GM06990 (cell line): ENCODE data around the gene ARPP19.

Experiments used
- DNase-seq: peaks from one replicate; pipeline ENCODE4 v3.0.0-alpha.2; 2011; ENCODE audit not compliant: insufficient read length; ENCODE audit errors: extremely low read depth
- H3K27me3 ChIP-seq: replicated peaks from 2 replicates; pipeline ENCODE4 v1.6.0; 2011; ENCODE audit warnings: low read length; ENCODE audit not compliant: control insufficient read depth, insufficient read depth
- H3K36me3 ChIP-seq: 2 replicates; pipeline ENCODE4 v1.5.1; 2011; ENCODE audit warnings: low read length; ENCODE audit not compliant: control insufficient read depth, insufficient read depth
- H3K4me3 ChIP-seq: replicated peaks from 2 replicates; pipeline ENCODE4 v1.5.1; 2011; ENCODE audit warnings: low read depth, mild to moderate bottlenecking, control low read depth, low read length
- TF ChIP-seq, protein P1 (sequence below): IDR thresholded peaks from 2 replicates; pipeline ENCODE4 v1.5.1; 2011; ENCODE audit warnings: low read length, control low read depth, mild to moderate bottlenecking, inconsistent platforms; ENCODE audit not compliant: insufficient read depth, poor library complexity, severe bottlenecking

The ARPP19 gene

DNA sequence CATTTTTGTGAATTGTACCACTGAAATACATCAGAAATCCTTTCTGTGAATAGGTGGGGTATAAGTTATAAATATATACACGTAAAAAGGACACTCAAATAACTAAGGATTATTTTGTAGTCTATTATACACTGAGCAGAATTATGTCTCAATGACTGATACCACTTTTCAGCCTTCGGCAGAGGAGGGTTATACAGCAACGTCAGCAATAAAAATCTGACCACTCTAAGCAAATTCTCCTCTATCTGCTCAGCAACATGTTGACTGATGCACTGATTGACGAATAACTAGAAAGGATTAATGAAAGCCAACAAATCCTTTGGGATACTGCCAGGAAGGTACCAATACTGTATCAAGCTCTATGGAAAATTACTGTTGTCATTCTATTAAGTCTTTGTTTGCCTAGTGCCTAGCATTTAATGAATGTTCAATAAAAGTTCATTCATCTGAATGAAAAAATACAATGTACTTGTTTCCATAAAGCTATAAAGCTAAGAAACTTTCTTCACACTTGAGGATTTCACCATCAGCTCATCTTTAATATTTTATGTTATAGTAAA, 5.2 kb downstream of the ARPP19 start:
- no peak for DNase-seq
- Histone ChIP-seq H3K36me3 (no peaks in the 10 kb centered on the region), H3K27me3 (no peaks in the 10 kb centered on the region), H3K4me3 (no peak overlapping the region)
- TF ChIP-seq, protein P1, sequence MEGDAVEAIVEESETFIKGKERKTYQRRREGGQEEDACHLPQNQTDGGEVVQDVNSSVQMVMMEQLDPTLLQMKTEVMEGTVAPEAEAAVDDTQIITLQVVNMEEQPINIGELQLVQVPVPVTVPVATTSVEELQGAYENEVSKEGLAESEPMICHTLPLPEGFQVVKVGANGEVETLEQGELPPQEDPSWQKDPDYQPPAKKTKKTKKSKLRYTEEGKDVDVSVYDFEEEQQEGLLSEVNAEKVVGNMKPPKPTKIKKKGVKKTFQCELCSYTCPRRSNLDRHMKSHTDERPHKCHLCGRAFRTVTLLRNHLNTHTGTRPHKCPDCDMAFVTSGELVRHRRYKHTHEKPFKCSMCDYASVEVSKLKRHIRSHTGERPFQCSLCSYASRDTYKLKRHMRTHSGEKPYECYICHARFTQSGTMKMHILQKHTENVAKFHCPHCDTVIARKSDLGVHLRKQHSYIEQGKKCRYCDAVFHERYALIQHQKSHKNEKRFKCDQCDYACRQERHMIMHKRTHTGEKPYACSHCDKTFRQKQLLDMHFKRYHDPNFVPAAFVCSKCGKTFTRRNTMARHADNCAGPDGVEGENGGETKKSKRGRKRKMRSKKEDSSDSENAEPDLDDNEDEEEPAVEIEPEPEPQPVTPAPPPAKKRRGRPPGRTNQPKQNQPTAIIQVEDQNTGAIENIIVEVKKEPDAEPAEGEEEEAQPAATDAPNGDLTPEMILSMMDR = no peak

DNA sequence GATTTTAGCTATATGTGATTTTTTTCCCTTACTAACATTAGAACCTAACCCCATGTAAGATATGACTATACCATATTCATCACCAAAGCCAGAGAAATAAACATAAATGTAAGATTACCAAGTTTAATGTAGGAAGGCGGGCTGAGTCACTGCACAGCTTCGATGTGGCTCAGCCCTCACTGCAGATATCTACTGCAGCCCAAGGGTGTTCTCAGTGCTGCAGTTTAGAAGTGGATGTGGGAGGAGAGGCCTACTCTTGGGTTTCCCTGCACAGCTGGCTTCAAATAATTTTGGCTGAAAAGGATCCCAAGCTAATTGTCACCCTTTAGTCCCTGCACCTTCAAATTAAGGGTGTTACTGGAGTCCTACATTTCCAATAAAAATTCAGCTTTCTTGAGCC, 9.3 kb downstream of the ARPP19 start:
- Histone ChIP-seq H3K36me3 (no peaks in the 10 kb centered on the region; the same call in 1 of the 2 replicates), H3K27me3 (no peaks in the 10 kb centered on the region), H3K4me3 (no peak overlapping the region)
- no peak for DNase-seq
- TF ChIP-seq, protein P1 = no peak

DNA sequence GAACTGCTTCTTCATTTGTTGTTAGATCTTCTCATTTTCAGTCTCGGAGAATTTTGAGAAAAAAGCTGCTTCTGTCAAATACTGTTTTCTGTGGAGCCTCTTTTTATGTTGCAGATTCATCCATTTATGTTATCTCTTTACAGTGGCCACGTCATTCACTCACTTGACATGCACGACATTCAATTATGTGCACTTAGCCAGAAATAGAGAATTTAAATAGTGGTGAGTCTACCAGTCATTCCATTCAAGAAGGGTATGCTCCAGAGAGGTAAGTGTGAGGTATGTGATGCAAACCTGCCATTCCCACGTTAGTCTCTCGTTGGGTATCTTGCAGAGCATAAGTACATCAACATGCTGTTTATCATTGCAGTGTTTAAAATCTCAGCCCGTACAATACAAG, 9.8 kb downstream of the ARPP19 start:
- Histone ChIP-seq H3K36me3 (no peaks in the 10 kb centered on the region; the same call in 1 of the 2 replicates), H3K4me3 (peak overlapping the region; percentile 29; the same call in 1 of the 2 replicates), H3K27me3 (no peaks in the 10 kb centered on the region)
- TF ChIP-seq, protein P1 = no peak
- DNase-seq = no peak

DNA sequence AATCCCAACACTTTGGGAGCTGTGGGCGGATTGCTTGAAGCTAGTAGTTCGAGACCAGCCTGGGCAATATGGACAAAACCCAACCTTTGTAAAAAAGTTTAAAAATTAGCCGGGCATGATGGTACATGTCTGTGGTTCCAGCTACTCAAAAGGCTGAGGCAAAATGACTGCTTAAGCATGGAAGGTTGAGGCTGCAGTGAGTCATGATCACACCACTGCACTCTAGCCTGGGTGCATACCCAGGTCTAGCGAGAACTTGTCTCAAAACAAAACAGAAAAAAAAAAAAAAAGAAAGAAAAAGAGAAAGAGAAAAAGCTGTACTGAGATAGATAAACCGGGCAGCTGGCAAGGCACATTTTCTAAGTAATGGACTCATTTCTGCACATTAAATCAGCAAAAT, 10.6 kb downstream of the ARPP19 start:
- H3K4me3 ChIP-seq = no peak overlapping the region; the same call in 1 of the 2 replicates
- peak; percentile 61 for DNase-seq
- H3K27me3 ChIP-seq = no peaks in the 10 kb centered on the region
- TF ChIP-seq, protein P1 = no peak
- H3K36me3 ChIP-seq = no peaks in the 10 kb centered on the region; the same call in 1 of the 2 replicates

DNA sequence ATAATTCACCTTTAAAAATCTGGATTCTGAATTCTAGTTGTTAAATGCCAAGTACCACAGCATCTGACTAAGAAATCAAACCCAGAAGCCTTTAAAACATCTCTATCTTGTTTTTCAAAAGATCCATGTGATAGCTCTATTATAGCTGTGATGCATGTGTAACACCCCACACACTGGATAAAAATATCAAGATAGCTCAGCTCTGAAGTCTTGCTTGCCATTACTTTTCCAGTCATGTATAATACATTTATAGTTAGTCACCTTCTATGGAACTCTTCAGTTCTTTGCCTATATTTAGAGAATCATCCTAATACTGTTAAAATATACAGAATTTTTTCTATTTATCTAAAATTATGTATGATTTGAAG, 11.6 kb downstream of the ARPP19 start:
- TF ChIP-seq, protein P1 = no peak
- no peak for DNase-seq
- no peaks in the 10 kb centered on the region; the same call in 1 of the 2 replicates for H3K36me3 ChIP-seq
- H3K4me3 ChIP-seq = no peak overlapping the region
- H3K27me3 ChIP-seq = no peaks in the 10 kb centered on the region
